Activated T-cell treated with anti-CD3 and anti-CD28 coated beads for 48 hours (primary cell): ENCODE results near the gene TOPBP1.
"Not testable (repeated sequence)": the region's sequence is repeated elsewhere in the genome, so short reads cannot be mapped to it uniquely, and the experiment has no call there.

Experiments
- DNase-seq: peaks from one replicate; pipeline ENCODE4 v3.0.0-alpha.2; 2020; ENCODE audit warnings: low read depth

Gene TOPBP1

DNA sequence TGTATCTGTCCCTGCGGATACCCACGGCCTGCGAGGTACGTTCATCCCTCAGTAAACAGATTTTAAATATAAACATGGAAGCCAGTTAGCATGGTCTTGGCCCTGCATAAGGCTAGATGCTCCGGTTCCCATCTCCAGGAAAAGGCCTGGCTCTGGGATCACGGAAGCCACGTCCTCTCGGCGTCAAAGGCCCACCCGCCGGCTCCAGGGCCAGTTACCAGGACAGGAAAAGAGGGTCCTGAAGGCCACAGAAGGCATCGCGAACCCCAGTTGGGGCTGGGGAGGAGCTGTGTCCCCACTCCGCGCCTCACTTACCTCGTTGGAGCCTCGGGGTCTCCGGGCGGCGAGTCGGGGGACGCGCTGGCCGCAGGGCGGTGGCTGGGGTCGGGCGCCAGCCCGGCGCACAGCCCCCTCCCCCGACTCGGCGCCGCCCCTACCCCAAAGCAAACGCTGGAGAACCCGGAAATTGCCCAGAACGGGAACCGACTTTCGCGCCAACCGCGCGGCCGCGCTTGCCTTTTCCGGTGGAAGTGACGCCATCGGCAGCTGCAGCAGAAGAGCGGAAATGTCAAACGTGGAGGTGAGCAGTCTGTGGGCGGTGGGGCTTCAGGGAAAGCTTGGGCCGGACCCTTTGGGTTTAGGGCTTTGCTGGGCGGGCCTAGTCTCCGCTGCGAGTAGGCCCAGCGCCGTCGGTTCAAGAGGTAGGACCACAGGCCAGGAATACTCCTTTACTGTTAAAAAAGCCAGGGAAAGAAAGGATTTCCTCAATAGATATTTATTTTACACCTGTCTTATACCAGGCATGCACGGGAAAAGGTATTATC is at the start of gene TOPBP1:
Gene TOPBP1 (minus strand): TSS at position 488 of the 824 bp plus-strand sequence. CDS start 814 bp downstream, outside the sequence.
- peak; percentile 88 for DNase-seq

DNA sequence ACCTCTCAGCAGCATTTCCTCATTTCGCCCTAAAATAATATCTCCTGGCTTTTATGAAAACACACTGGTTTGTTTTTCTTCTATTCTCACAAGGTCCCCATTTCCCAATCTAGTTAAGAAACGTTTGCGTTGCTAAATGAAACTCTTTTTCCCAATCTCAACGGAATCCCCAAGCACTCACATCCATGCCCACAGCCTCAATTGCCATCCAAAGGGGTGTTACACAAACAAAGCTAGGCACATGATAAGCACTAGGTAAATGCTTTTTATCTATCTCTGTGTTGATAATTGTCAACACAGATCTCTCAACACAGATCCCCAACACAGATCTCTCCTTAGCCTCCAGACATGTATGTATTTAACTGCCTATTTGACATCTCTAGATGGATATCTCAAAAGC is 49.3 kb upstream of the TOPBP1 start:
- no peak for DNase-seq

DNA sequence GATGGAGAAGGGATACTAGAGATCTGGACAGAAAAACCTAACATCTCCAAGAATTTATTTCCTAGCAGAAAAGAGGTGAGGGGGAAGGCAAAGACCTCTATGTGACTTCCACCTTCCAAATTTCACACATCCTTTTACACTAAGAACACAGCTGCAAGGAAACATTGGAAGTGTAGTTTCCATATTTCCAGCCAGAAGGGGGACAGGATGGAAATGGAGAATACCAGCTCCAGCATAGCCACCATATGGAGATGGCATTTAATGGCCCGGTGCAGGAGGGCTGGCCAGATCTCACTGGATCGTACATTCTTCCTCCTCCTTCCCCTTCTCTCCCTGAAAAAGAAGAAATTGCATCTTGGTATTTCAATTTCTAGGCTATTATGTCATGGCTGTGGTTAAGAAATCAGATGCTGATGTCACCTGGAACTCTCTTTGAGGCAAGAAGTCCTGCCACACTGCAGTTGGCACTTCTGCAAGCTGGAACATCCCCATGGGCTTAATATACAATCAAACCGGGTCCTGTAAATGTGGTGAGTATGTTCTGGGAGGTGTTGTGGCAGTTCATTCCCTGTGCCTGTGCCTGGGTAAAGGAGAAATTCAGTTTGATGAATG is 47.5 kb upstream of the TOPBP1 start:
- no peak for DNase-seq

DNA sequence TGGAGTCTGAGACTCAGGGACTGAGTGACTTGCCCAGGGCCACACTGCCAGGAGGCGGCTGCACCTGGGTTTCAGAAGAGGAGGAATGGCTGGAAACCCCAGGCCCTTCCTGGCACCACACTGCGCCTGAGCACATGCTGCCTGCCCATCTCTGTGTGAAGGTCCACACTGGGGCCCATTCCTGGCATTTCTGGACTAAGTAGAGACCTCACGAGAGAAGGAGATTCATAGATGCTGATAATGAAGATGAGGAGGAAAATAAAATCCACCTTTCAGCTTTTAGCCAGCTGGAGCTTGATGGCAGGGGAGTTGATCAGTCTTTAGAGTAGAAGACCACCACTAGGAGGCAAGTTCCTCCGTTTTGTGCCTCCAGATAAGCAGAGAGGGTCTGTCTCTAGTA is 44.3 kb upstream of the TOPBP1 start:
- no peak for DNase-seq

DNA sequence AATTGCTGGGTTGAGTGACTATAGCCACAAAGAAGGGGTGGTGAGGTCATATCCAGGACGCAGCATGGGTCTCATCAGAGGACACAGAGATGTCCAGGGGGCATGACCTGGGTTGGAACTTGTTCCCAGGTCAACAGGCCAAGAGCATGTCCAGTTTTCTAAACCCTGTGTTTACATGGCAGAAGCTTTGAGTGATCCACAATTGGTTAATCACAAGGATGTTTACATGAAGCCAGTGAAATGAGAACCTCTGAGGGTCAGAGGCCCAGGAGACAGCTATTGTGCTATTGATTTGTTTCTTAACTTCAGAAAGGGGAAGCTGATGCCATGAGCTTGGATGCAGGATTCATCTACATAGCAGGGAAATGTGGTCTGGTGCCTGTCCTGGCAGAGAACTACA is 42.2 kb upstream of the TOPBP1 start:
- no peak for DNase-seq

DNA sequence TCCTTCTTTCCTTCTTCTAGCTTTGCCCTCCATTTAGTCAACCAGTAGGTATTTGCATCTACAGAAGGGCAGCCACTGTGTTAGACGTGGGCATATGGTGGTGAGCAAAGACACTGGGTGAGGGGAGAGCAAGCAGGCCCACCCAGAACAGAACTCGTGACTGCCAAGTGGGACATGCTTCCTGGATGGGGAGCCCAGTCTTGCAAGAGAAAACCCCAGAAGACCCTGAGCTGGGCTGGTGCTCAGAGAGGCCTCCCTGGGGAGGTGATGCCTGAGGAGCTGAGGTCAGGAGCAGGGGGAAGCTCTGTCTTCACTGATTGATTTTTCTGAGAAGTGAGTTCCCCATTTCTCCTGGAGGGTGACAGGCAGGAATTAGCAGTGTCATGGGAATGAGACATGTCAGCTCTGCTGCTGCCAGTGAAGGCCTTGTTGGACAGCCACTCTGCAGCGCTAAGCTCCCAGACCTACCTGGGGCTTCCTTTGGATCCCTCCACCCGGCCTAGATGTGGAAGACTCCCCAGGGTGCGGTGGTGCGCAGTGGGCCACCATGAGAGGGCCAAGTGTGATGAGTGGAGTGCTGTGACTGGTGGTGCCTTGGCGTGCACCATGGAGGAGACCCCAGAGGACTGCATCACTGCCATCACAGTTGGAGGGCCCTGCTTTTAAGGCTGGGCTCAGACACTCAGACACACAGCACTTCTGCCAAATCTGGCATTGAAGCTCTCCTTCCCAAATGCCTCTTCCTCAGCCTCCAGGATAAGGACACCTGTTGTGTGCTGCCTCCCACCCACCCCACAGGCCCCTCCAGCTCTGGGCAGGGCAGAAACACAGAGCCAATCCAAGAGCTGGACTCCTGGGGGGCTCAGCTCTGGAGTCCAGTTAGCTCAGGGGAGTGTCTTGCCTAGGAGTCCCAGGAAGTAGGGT is 40.0 kb upstream of the TOPBP1 start:
- no peak for DNase-seq

DNA sequence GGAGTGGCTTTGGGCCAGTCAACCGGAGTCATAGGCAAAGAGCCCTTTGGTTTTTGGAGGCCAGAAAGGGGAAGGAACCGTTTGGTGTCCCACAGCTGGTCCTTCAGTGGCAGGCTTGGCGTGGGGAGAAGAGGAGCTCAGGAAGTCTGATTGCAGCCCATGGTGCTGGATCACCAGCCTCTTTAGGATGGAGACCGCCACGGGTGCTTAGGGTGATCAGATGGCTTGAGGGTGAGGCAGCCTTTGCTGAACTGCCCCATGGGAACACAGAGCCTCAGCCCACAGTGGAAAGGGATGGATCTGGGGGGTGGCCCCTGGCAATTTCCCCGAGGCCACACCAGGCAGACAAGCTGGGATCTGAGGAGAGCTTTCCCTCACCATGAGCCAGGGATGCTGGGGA is 38.6 kb upstream of the TOPBP1 start:
- DNase-seq: no peak

DNA sequence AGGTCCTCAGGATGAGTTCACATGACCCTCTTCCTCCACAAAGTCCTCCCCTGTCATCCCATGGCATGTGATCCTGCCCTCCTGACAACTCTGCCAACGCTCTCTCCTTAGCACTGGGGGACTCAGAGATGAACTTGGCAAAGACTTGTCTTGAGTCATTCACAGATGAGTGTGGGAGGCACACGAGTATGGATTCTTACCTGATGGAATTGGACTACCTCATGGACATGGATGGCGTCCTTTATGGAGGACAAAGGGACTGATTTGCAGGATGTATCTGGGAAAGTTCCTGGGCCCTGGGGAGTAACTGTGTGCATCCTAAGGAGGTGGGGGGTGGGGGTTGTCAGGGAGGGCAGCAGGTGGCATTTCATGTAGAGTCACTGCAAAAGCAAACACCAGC is 38.2 kb upstream of the TOPBP1 start:
- no peak for DNase-seq

DNA sequence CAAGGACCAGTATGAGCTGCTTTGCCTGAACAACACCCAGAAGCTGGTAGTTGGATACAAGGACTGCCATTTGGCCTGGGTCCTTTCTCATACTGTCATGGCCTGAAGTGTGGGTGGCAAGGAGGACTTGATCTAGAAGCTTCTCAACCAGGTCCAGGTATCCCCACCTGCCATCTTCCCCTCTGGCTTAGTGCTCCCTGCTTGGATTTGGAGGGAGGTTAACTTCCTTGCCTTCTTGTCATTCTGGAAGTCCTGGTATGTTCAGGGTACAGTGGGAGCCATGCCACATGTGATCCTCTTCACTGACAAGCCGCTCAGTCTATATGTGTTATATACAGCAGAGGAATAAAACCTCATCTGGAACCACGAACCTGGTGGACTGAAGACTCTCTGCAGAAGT is 37.7 kb upstream of the TOPBP1 start:
- DNase-seq: no peak

DNA sequence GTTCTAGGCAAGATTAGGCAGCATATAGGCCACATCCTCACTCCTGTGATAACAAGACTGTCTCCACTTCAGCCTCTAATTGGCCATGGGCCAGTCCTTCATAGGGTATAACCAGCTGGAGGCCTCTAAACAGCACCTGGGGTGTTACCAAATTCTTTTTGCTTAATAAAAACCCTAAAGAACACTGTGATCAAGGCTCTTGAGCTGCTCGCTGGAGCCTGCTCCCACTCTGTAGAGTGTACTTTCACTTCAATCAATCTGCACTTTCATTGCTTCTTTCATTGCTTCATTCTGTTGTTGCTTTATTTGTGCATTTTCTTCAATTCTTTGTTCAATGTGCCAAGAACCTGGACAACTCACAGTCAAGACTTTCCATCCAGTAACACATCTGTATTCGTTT is 36.2 kb upstream of the TOPBP1 start:
- DNase-seq: no peak

DNA sequence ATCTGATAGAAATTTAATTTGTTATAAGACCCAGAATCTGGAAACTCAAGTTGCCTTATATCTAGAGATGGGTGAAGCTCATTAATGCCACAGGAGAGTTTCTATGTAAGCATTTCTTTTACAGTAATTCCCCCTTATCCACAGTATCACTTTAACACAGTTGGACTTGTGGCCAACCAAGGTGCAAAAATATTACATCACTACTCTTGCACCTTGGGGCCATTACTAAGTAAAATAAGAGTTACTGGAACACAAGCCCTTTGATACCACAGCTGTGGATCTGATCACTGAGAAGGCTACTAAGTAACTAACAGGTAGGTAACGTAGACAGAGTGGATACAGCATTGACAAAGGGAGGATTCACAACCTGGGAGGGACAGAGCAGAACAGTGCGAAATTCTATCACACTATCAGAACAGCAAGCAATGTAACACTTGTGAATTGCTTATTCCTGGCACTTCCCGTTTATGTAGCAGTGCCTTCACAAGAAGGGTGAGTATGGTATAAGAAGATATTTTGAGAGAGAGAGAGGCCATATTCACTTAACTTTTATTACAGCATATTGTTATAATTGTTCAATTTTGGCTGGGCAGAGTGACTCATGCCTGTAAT is 33.9 kb upstream of the TOPBP1 start:
- DNase-seq: no peak

DNA sequence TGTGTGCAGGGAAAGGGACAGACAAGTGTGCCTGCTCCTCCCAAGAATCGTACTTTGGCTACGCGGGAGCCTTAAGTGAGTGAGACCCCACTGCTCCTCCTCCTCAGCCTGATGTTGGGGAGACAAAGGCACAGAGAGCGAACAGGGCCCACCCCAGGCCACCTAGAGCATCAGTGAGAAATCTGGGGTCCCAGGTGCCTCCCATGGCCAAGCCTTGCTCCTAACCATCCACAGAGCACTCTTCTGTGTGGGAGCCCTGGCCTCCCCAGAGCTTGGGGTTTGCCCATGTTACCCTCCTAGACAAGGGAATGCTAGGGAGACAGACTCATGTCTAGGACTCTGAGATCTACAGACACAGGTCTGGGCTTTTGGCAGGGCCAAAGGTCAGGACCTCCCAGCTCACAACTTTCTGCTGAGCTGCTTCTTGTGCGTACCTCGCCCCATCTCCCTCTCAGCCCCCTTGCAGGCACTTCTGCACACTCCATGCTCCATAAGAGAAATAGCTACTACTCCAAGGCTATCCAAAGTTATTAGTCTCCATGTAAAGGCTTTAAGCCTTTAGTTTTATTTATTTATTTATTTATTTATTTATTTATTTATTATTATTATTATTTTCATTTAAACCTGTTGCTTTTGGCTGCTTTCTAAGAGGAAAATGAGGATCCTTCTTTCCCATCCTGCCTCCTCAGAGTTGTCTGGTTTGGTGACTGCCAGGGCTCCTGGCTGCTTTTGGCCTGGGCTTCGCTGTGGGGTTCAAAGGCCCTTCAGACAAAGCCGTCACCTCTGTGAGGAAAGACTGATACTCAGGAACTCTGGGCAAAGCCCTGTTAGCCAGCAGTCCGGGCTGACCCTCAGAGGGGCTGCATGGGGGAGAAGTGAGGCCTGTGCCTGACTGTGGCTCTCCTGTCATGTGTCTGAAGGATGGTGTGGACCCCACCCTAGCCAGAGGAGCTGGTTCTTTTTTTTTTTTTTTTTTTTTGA is 32.8 kb upstream of the TOPBP1 start:
- DNase-seq: no peak

DNA sequence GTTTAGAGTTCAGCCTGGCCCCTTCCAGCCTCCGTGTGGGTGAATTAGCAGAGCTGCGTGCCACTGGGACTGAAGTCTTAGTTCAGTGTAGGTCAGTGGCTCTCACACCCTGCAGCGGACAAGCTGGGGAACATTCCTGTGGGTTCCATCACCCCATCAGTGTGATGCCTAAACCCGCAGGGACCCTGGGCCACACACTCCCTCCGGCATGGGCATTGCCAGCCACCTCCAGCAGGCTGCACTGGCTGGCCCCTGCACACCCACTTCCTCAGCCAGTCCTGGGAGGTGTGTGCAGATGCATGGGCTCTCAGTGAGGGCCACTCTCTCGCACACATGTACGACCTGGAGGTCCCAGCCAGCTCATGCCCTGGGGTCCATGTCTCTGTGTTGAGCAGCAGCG is 32.1 kb upstream of the TOPBP1 start:
- DNase-seq: no peak

DNA sequence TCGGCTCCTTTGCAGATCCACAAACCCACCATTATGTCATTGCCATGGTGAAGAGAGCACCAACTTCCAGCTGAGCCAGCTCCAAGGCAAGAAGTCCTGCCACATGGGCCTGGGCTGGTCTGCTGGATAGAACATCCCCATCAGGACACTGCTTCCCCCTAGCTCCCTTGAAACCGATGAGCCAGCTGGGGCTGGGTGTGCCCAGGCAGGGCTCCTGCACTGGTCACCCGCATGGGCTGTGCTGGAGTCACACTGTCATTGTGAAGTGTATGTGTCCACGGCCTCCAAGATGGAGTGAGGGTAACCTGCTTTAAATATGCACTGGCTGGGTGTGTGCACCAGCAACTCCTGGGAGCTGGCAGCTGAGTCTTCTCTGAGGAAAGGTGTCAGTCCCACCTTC is 31.0 kb upstream of the TOPBP1 start:
- DNase-seq: no peak

DNA sequence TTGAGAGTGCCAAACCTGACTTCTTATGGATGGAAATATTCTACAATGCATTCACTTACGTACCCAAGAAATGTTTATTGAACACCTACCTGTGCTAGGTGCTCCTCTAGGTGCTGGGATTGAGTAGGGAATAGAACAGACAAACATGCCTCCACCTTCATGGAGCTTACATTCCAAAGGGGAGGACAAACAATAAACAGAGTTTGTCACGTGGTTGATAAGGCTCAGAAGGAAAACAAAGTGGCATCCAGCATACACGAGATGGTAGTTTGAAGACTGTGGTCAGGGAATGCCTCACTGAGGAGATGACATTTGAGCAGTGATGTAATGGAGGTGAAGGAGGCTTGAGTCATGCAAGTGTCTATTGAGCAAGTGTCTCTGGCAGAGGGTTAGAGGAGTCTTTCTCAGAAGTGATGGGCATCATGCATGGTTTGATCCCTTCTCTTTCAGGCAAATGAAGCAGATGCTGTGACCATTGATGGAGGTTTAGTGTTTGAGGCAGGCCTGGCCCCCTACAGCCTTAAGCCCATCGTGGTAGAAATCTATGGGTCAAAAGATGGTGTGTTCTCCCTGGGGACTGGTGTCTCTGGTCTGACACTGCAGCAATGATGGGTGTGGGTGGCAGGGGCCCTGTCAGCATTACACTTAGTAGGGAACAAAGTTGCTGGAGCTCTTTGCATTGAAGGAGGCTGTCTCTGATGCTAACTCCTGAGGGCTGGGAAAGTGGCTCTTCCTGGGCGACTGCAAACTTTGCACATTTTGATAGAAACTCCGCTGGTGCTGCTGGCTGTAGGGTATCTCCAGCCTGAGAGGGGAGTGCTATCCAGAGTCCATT is 29.7 kb upstream of the TOPBP1 start:
- DNase-seq: no peak

DNA sequence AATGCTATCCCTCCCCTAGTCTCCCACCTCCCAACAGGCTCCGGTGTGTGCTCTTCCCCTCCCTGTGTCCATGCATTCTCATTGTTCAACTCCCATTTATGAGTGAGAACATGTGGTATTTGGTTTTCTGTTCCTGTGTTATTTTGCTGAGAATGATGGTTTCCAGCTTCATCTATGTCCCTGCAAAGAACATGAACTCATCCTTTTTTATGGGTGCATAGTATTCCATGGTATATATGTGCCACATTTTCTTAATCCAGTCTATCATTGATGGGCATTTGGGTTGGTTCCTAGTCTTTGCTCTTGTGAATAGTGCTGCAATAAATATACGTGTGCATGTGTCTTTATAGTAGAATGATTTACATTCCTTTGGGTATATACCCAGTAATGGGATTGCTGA is 16.3 kb upstream of the TOPBP1 start:
- not testable (repeated sequence) for DNase-seq

DNA sequence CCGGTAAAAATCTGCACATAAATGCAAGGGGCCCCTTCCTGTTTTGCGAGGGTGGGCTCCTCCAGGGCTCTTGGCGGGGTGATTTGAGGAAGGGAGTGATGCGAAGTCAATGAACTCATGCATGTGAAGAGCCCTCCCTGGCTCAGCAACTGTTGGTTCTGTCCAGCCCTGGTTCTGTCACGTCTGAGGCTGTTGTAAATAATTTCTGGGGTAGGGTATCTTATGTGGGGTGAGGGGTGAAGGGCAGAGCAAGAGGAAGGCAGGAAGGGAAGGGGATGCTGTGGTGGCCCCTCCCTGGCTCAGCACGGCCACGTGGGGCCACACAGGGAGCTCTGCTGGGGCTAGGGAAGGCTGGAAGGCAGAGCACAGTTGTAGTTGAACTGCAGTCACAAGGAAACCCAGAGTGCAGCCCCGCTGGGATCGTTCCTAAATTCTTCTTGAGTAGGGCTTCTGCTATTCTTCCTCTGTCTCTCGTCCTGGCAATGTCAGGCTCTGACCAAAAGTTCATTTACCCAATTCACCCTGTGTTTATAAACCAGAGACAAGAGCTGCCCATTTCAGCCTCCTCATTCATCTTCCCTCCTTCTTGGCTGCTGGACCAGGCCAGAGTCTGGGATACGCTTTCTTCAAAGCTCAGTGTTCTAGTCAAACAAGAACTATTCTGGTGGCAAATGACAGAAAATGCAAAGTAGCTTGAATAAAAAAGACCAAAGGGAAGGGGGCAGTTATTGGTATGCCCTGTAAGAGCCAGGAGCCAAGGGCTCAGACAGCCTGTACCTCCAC is 14.8 kb upstream of the TOPBP1 start:
- no peak for DNase-seq

DNA sequence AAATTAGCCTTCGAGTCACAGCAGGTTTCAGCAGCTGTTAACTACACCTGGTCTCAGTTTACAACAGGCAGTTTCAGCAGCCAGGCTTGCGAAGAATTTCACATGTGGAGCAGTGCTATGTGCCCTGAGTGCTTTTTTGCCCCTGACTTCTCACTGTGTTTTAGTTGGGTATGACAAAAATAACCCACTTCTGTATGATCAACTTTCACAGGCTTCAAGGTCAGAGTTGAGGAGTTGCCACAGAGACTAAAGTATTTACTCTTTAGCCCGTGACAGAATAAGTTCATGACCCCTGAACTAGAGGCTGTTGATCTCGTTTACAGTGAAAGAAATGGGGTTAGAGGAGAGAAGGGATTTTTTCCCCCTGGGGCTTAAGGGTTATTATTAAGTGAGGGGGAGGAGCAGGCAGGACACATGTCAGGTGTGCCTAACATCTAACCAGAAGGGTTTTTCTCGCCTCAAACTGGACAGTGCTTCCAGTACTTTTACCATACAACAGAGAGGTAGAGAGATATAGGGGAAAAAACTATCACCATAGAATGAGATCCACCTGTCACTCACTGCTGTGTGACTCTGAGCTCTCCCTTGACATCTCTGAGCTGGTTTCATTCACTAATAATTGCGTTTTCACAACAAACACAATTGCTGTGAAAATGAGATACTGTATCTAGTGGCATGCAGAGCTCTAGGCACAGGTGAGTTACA is 14.0 kb upstream of the TOPBP1 start:
- no peak for DNase-seq
